Stimulated activated CD4-positive, alpha-beta T cell treated with anti-CD3 and anti-CD28 coated beads, Interleukin-1b, Interleukin-23, amount 100 ng/mL, for 4 hours (primary cell): Measurements from ENCODE around the gene USP17L17.
"Not testable (repeated sequence)": the region's sequence is repeated elsewhere in the genome, so short reads cannot be mapped to it uniquely, and the experiment has no call there.

Experiments
- DNase-seq, 2 donors: peaks; one replicate each; pipeline ENCODE4 v3.0.0-alpha.2; 2020; ENCODE audit warnings: low read depth in 2 of 2

The USP17L17 gene

DNA sequence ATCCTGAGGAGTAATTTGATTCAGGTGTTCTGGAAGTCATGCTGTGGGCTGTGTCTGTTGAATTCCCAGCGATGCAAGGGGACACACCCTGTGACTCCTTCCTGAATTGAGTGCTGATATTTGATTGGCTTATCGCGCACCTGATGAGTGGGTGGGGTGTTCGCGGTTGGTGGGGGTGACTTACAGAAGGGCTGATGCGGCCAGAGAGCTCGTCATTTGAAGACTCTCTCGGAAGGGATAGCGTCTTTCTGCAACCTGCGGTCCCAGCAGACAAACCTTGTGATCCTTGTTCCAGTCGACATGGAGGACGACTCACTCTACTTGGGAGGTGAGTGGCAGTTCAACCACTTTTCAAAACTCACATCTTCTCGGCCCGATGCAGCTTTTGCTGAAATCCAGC is at the start of gene USP17L17:
USP17L17 (plus strand) TSS at position 301 of the 400 bp plus-strand sequence; CDS start at position 301, 0 bp downstream.
- not testable (repeated sequence) for DNase-seq

GRCh38 chr4:9210357-9210756 is 33.3 kb upstream of the USP17L17 start, which contains the start of gene USP17L10:
TSS of gene USP17L10 (plus strand) at chr4:9210657. CDS start at chr4:9210657, 0 bp downstream.
- DNase-seq = not testable (repeated sequence)

GRCh38 chr4:9214701-9215100 is 29.0 kb upstream of the USP17L17 start:
- DNase-seq = not testable (repeated sequence)

GRCh38 chr4:9215105-9215504 is 28.6 kb upstream of the USP17L17 start, which contains the start of gene USP17L11:
TSS of gene USP17L11 (plus strand) at chr4:9215405. CDS start at chr4:9215405, 0 bp downstream.
- DNase-seq = not testable (repeated sequence)

DNA sequence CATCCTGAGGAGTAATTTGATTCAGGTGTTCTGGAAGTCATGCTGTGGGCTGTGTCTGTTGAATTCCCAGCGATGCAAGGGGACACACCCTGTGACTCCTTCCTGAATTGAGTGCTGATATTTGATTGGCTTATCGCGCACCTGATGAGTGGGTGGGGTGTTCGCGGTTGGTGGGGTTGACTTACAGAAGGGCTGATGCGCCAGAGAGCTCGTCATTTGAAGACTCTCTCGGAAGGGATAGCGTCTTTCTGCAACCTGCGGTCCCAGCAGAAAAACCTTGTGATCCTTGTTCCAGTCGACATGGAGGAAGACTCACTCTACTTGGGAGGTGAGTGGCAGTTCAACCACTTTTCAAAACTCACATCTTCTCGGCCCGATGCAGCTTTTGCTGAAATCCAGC is 23.8 kb upstream of the USP17L17 start, which contains the start of gene USP17L12:
USP17L12 (plus strand) TSS at position 301 of the 400 bp plus-strand sequence; CDS start at position 301, 0 bp downstream.
- not testable (repeated sequence) for DNase-seq

GRCh38 chr4:9224596-9224995 is 19.1 kb upstream of the USP17L17 start, which contains the start of gene USP17L13:
TSS of gene USP17L13 (plus strand) at chr4:9224896. CDS start at chr4:9224896, 0 bp downstream.
- DNase-seq = not testable (repeated sequence)

GRCh38 chr4:9230249-9230648 is 13.4 kb upstream of the USP17L17 start:
- DNase-seq = not testable (repeated sequence)

DNA sequence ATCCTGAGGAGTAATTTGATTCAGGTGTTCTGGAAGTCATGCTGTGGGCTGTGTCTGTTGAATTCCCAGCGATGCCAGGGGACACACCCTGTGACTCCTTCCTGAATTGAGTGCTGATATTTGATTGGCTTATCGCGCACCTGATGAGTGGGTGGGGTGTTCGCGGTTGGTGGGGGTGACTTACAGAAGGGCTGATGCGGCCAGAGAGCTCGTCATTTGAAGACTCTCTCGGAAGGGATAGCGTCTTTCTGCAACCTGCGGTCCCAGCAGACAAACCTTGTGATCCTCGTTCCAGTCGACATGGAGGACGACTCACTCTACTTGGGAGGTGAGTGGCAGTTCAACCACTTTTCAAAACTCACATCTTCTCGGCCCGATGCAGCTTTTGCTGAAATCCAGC is 9.6 kb upstream of the USP17L17 start, which contains the start of gene USP17L15:
USP17L15 (plus strand) TSS at position 301 of the 400 bp plus-strand sequence; CDS start at position 301, 0 bp downstream.
- DNase-seq = not testable (repeated sequence)

- not testable (repeated sequence) for DNase-seq
Observed at GRCh38 chr4:9238461-9238860, 5.2 kb upstream of the USP17L17 start.

- DNase-seq = not testable (repeated sequence)
Observed at GRCh38 chr4:9247953-9248680, 4.4 kb downstream of the USP17L17 start, which contains the start of gene USP17L18. TSS of gene USP17L18 (plus strand) at chr4:9248630. CDS start at chr4:9248630, 0 bp downstream.

- DNase-seq = not testable (repeated sequence)
Observed at GRCh38 chr4:9253078-9253477, 9.4 kb downstream of the USP17L17 start, which contains the start of gene USP17L19. TSS of gene USP17L19 (plus strand) at chr4:9253378. CDS start at chr4:9253378, 0 bp downstream.

- not testable (repeated sequence) for DNase-seq
Observed at GRCh38 chr4:9257824-9258223, 14.1 kb downstream of the USP17L17 start, which contains the start of gene USP17L20. TSS of gene USP17L20 (plus strand) at chr4:9258124. CDS start at chr4:9258124, 0 bp downstream.

GRCh38 chr4:9262572-9262971 is 18.9 kb downstream of the USP17L17 start, which contains the start of gene USP17L21:
TSS of gene USP17L21 (plus strand) at chr4:9262872. CDS start at chr4:9262872, 0 bp downstream.
- DNase-seq = not testable (repeated sequence)

DNA sequence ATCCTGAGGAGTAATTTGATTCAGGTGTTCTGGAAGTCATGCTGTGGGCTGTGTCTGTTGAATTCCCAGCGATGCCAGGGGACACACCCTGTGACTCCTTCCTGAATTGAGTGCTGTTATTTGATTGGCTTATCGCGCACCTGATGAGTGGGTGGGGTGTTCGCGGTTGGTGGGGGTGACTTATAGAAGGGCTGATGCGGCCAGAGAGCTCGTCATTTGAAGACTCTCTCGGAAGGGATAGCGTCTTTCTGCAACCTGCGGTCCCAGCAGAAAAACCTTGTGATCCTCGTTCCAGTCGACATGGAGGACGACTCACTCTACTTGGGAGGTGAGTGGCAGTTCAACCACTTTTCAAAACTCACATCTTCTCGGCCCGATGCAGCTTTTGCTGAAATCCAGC is 23.6 kb downstream of the USP17L17 start, which contains the start of gene USP17L22:
USP17L22 (plus strand) TSS at position 301 of the 400 bp plus-strand sequence; CDS start at position 301, 0 bp downstream.
- not testable (repeated sequence) for DNase-seq

- not testable (repeated sequence) for DNase-seq
Observed at GRCh38 chr4:9271719-9272118, 28.0 kb downstream of the USP17L17 start.
